HCT116 (cell line): ENCODE data around the gene ZFP36L2. TPM values are rescaled to one million over a fixed set of nuclear protein-coding genes. Genes with fewer than 3 reads are reported as not detected.

ENCODE experiments used
- ATAC-seq: fragments of 200-7000 bp; cut with Tn5 transposase; 2 replicates; pipeline ENCODE4 v1.9.1; 2020; ENCODE audit warnings: mild to moderate bottlenecking, moderate library complexity
- BruUV-seq: library from RNA; stranded (reverse); fragments of 400-500 nt; replicated peaks from 2 replicates; lab custom pipeline; 2021; lab: Mats Ljungman, UMichigan
- CTCF ChIA-PET: fragments of 300-600 bp; sonication (Branson Sonifier 250); formaldehyde crosslinking; loops from one replicate; lab custom pipeline; 2021; ENCODE audit warnings: antibody characterized with exemption; lab: Charles Lee
- POLR2A ChIA-PET: fragments of 300-600, 350-600 bp; sonication (Branson Sonifier 250); formaldehyde crosslinking; loops from one replicate; lab custom pipeline; 2021; ENCODE audit warnings: antibody characterized with exemption; lab: Charles Lee
- RAD21 ChIA-PET, 2 experiments: fragments of 300-600 bp; sonication (Branson Sonifier 250); formaldehyde crosslinking; loops; one replicate each; lab custom pipeline; 2023; ENCODE audit warnings: low total read pairs in 2 of 2; ENCODE audit not compliant: uncharacterized antibody in 2 of 2, unreplicated experiment in 2 of 2, low non-redundant PET in 1 of 2; lab: Charles Lee
- DNase-seq: peaks from one replicate; pipeline ENCODE4 v3.0.0-alpha.2; 2010; ENCODE audit warnings: low read depth, low spot score
- H2AFZ ChIP-seq: fragments of 200-600 bp; shearing (Covaris generic), sonication (generic); 2 replicates; pipeline ENCODE4 v1.6.1; 2017; ENCODE audit warnings: low read depth, mixed run types, mixed read lengths, antibody characterized with exemption, low read length; ENCODE audit not compliant: poor library complexity, severe bottlenecking
- H3K27ac ChIP-seq: 2 replicates; pipeline ENCODE4 v1.5.1; 2012; ENCODE audit warnings: low read depth, low read length
- H3K27me3 ChIP-seq: fragments of 200-600 bp; sonication (generic); 2 replicates; pipeline ENCODE4 v1.6.1; 2016; ENCODE audit warnings: mixed run types, low read length, mixed read lengths; ENCODE audit not compliant: insufficient read depth
- H3K36me3 ChIP-seq, 2 experiments: fragments of 200-500 bp in 1 of 2; fragments of 200-600 bp in 1 of 2; sonication (Bioruptor generic) in 1 of 2; sonication (generic) in 1 of 2; 2 replicates each; pipeline versions ENCODE4 v1.5.1 to v1.6.1; 2014 to 2016; ENCODE audit warnings: low read length in 2 of 2, inconsistent platforms in 1 of 2, mixed read lengths in 1 of 2, mixed run types in 1 of 2; ENCODE audit not compliant: insufficient read depth in 2 of 2, control insufficient read depth in 1 of 2
- H3K4me1 ChIP-seq, 2 experiments: fragments of 200-600 bp in 1 of 2; sonication (generic) in 1 of 2; 2 replicates each; pipeline versions ENCODE4 v1.5.1 to v1.6.1; 2012 to 2017; ENCODE audit warnings: low read length in 2 of 2, inconsistent platforms in 1 of 2, mild to moderate bottlenecking in 1 of 2, mixed read lengths in 1 of 2, mixed run types in 1 of 2, moderate library complexity in 1 of 2; ENCODE audit not compliant: insufficient read depth in 2 of 2, control insufficient read depth in 1 of 2
- H3K4me2 ChIP-seq: fragments of 200-600 bp; sonication (generic); 2 replicates; pipeline ENCODE4 v1.6.1; 2017; ENCODE audit warnings: mixed run types, low read length, mixed read lengths
- H3K4me3 ChIP-seq, 2 experiments: fragments of 200-600 bp in 1 of 2; sonication (generic) in 1 of 2; replicated peaks in 1 of 2; 2 replicates each; pipeline ENCODE4 v1.5.1; 2011 to 2016; ENCODE audit warnings: low read length in 2 of 2, control low read depth in 1 of 2, low read depth in 1 of 2, mild to moderate bottlenecking in 1 of 2, mixed read lengths in 1 of 2, mixed run types in 1 of 2
- H3K79me2 ChIP-seq: fragments of 200-600 bp; sonication (generic); 2 replicates; pipeline ENCODE4 v1.6.1; 2017; ENCODE audit warnings: mild to moderate bottlenecking, mixed run types, low read length, moderate library complexity, mixed read lengths; ENCODE audit not compliant: insufficient read depth
- H3K9ac ChIP-seq: fragments of 200-600 bp; sonication (generic); 2 replicates; pipeline ENCODE4 v1.6.1; 2016; ENCODE audit warnings: low read length, mixed read lengths
- H3K9me2 ChIP-seq: fragments of 200-600 bp; sonication (generic), shearing (Covaris generic); 2 replicates; pipeline ENCODE4 v1.6.1; 2017; ENCODE audit warnings: mixed run types, mild to moderate bottlenecking, moderate library complexity; ENCODE audit not compliant: insufficient read depth
- H3K9me3 ChIP-seq, 2 experiments: fragments of 200-500 bp in 1 of 2; fragments of 200-600 bp in 1 of 2; sonication (Bioruptor generic) in 1 of 2; sonication (generic) in 1 of 2; 2 replicates each; pipeline ENCODE4 v1.6.1; 2014 to 2017; ENCODE audit warnings: low read length in 2 of 2, mixed read lengths in 2 of 2, inconsistent platforms in 1 of 2, low read depth in 1 of 2, mild to moderate bottlenecking in 1 of 2, mixed run types in 1 of 2, moderate library complexity in 1 of 2; ENCODE audit not compliant: control insufficient read depth in 1 of 2, insufficient read depth in 1 of 2
- H4K20me1 ChIP-seq: fragments of 200-600 bp; sonication (generic), shearing (Covaris generic); 2 replicates; pipeline ENCODE4 v1.6.1; 2017; ENCODE audit warnings: mixed run types, mild to moderate bottlenecking, moderate library complexity; ENCODE audit not compliant: insufficient read depth
- EZH2 ChIP-seq: fragments of 200-600 bp; sonication (generic); IDR thresholded peaks from 2 replicates; pipeline ENCODE4 v1.6.1; 2017; ENCODE audit warnings: antibody characterized with exemption, mixed run types
- EZH2phosphoT487 ChIP-seq: fragments of 200-600 bp; IDR thresholded peaks from 2 replicates; pipeline ENCODE4 v1.6.1; 2018; ENCODE audit warnings: antibody characterized with exemption, borderline replicate concordance
- JUND ChIP-seq: IDR thresholded peaks from 2 replicates; pipeline ENCODE4 v1.6.1; 2012
- POLR2AphosphoS5 ChIP-seq: IDR thresholded peaks from 2 replicates; pipeline ENCODE4 v1.6.1; 2011; ENCODE audit warnings: mild to moderate bottlenecking, low read depth, low read length, moderate library complexity
- RAD21 ChIP-seq: IDR thresholded peaks from 2 replicates; pipeline ENCODE4 v1.6.1; 2012; ENCODE audit warnings: low read depth, mild to moderate bottlenecking
- YY1 ChIP-seq: IDR thresholded peaks from 2 replicates; pipeline ENCODE4 v1.6.1; 2011; ENCODE audit warnings: low read length, low read depth, moderate library complexity, mild to moderate bottlenecking; ENCODE audit not compliant: insufficient replicate concordance; ENCODE audit errors: extremely low read depth
- ZFX ChIP-seq: fragments of 450-650 bp; IDR thresholded peaks from 2 replicates; pipeline ENCODE4 v1.6.1; 2017
- intact Hi-C: fragments of 100-400 bp; cut with micrococcal nuclease; formaldehyde crosslinking; loops from 2 replicates; pipeline ENCODE4 v1.10.0; 2022
- total RNA-seq: library from RNA; stranded (reverse); gene quantifications from one replicate; pipeline ENCODE4 v1.2.1, GENCODE V29; 2021; ENCODE audit not compliant: unreplicated experiment

Gene ZFP36L2
- total RNA-seq, 1 experiment from 2014 or later, result 30.3 TPM

DNA sequence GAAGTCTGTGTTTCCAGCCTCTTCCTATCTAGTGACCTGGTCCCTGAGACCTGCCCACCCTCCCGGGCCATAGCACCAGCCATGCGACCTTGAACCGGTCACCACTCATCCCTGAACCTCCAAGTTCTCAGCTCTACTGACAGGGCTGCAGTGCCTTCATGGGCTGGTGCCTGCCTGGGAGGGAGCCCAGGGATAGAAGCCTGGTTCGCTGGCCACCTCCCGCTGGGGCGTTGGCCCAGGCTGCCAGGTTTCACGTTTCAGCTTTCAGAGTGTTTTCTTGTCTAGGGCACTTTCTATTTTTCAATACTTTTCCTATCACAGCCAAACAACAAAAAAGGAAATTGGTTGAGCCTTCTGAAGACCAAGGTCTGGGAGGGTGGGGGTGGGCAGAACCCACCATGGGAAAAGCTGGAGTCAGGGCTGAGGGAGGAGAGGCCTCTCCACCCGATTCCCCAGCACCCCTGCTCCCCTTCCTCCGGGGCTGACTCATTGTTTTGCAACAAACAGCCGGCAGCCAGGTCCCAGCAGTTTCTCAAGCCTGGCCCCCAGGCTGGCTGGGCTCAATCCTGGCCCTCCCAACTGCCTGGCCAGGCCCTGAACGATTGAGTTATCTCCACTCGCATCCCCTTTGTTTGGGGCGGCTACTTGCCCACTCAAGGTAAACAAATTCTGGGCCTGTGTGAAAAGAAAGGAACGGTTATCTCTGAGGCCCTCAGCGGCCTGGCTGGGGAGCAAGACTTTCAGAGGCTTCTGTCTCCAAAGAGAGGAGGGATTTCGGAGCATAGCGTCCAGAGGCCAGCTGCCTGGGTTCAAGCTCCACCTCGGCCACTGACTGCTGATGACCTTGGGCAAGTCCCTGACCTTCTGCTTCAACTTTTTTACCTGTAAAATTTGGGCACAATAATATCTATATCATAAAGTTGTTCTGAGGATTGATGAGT is 47.5 kb downstream of the ZFP36L2 start:
- peaks cover 33 to 79% of the 10 kb centered on the region in 2 experiments for H3K4me1 ChIP-seq
- no peaks in the 10 kb centered on the region for H3K9me3 ChIP-seq
- peak overlapping the region; percentile 63 for H3K9ac ChIP-seq
- H4K20me1 ChIP-seq, result no peaks in the 10 kb centered on the region
- RAD21 ChIA-PET, result interaction anchor here in 1 of 2 experiments (1.2 kb wide), 1 partner anchor 9 kb away, joined by 3 read pairs; no protein-coding TSS in a partner anchor
- H3K79me2 ChIP-seq, result no peaks in the 10 kb centered on the region
- peak overlapping the region; percentile 91 for H3K27ac ChIP-seq
- H3K4me2 ChIP-seq, result peak overlapping the region; percentile 85
- H2AFZ ChIP-seq, result peak overlapping the region; percentile 74
- H3K27me3 ChIP-seq, result no peaks in the 10 kb centered on the region
- CTCF ChIA-PET, result interaction anchor here (4.3 kb wide), 1 partner anchor 9 kb away, joined by 23 read pairs; no protein-coding TSS in a partner anchor
- H3K4me3 ChIP-seq, result peak overlapping the region; percentile 27 to 35
- H3K9me2 ChIP-seq, result no peaks in the 10 kb centered on the region
- DNase-seq, result peak; percentile 64
- peak; percentile 54 for TF ChIP-seq ZFX
- TF ChIP-seq JUND, result no peak
- peak; percentile 30 for TF ChIP-seq YY1
- no peak for TF ChIP-seq EZH2phosphoT487
- peak; percentile 45 for TF ChIP-seq POLR2AphosphoS5
- no peak for TF ChIP-seq RAD21
- TF ChIP-seq EZH2, result no peak
- POLR2A ChIA-PET, result interaction anchor here (0.9 to 4.5 kb wide), 4 partner anchors 10 to 48 kb away, joined by 3 to 23 read pairs (median 6); partner anchors contain the start of gene ZFP36L2
- BruUV-seq, result TSS peak; percentile 97
- peak; percentile 86 for ATAC-seq
- intact Hi-C loops, result loop anchor here (5.0 kb wide), 1 partner anchor 48 kb away; the partner anchor contains the start of gene ZFP36L2
- no peaks in the 10 kb centered on the region for H3K36me3 ChIP-seq
